Loucy (cell line): ENCODE measurements around the gene ZBTB8A.
A peak's percentile ranks its signal among the peaks of the same experiment; 100 is the strongest.

Source experiments
- H2AFZ ChIP-seq: fragments of 200-600 bp; sonication (generic); 2 replicates; pipeline ENCODE4 v1.6.0; 2016; ENCODE audit warnings: antibody characterized with exemption, mild to moderate bottlenecking, low read length, moderate library complexity
- H3F3A ChIP-seq: fragments of 200-600 bp; 2 replicates; pipeline ENCODE4 v1.6.0; 2016; ENCODE audit warnings: antibody characterized with exemption, low read depth, mild to moderate bottlenecking
- H3K27me3 ChIP-seq: fragments of 200-600 bp; sonication (generic); 2 replicates; pipeline ENCODE4 v1.6.1; 2014; ENCODE audit warnings: low read length, mild to moderate bottlenecking; ENCODE audit not compliant: insufficient read depth, poor library complexity, severe bottlenecking
- H3K36me3 ChIP-seq: fragments of 200-600 bp; sonication (generic); 2 replicates; pipeline ENCODE4 v1.6.1; 2016; ENCODE audit warnings: low read length; ENCODE audit not compliant: insufficient read depth
- H3K4me1 ChIP-seq: fragments of 200-600 bp; sonication (generic); 2 replicates; pipeline ENCODE4 v1.5.1; 2014; ENCODE audit warnings: low read length, mild to moderate bottlenecking; ENCODE audit not compliant: insufficient read depth, poor library complexity, severe bottlenecking
- H3K4me2 ChIP-seq: fragments of 200-600 bp; sonication (generic); 2 replicates; pipeline ENCODE4 v1.6.0; 2014; ENCODE audit warnings: antibody characterized with exemption, low read length, low read depth, mild to moderate bottlenecking; ENCODE audit not compliant: poor library complexity, severe bottlenecking
- H3K4me3 ChIP-seq: fragments of 200-600 bp; sonication (generic); 2 replicates; pipeline ENCODE4 v1.5.1; 2014; ENCODE audit warnings: low read length, mild to moderate bottlenecking, mixed read lengths; ENCODE audit not compliant: poor library complexity, severe bottlenecking
- H3K79me2 ChIP-seq: fragments of 200-600 bp; sonication (generic); 2 replicates; pipeline ENCODE4 v1.6.1; 2014; ENCODE audit warnings: low read length; ENCODE audit not compliant: insufficient read depth
- H3K9ac ChIP-seq: fragments of 200-600 bp; sonication (generic); 2 replicates; pipeline ENCODE4 v1.6.0; 2014; ENCODE audit warnings: mild to moderate bottlenecking, low read depth, low read length, moderate library complexity; ENCODE audit not compliant: poor library complexity, severe bottlenecking
- H3K9me2 ChIP-seq: fragments of 200-600 bp; sonication (generic); replicated peaks from 2 replicates; pipeline ENCODE4 v1.6.1; 2016; ENCODE audit warnings: low read depth, low read length, mixed read lengths
- H3K9me3 ChIP-seq: fragments of 200-600 bp; sonication (generic); 2 replicates; pipeline ENCODE4 v1.6.1; 2014; ENCODE audit warnings: mild to moderate bottlenecking, antibody characterized with exemption, low read length, low read depth; ENCODE audit not compliant: insufficient read depth
- H4K20me1 ChIP-seq: fragments of 200-600 bp; sonication (generic); 2 replicates; pipeline ENCODE4 v1.6.0; 2014; ENCODE audit warnings: antibody characterized with exemption, low read length, mild to moderate bottlenecking; ENCODE audit not compliant: insufficient read depth, poor library complexity, severe bottlenecking
- CTCF ChIP-seq: fragments of 200-600 bp; sonication (generic); conservative IDR thresholded peaks from 2 replicates; pipeline ENCODE4 v1.5.1; 2014; ENCODE audit warnings: mild to moderate bottlenecking, antibody characterized with exemption, low read length
- EZH2phosphoT487 ChIP-seq: fragments of 200-600 bp; IDR thresholded peaks from 2 replicates; pipeline ENCODE4 v1.6.1; 2018; ENCODE audit warnings: antibody characterized with exemption, mild to moderate bottlenecking, moderate library complexity, borderline replicate concordance

ZBTB8A gene

GRCh38 chr1:32538887-32539583 is at the start of gene ZBTB8A:
Gene ZBTB8A, plus strand, starts transcription at chr1:32539427. Its CDS starts 53,505 bp downstream, at chr1:32592932.
- H3K4me2 ChIP-seq, result peak within 1 kb of the TSS; percentile 96
- H3K9ac ChIP-seq, result peak within 1 kb of the TSS; percentile 90
- peaks cover 40% of the 10 kb centered on the region for H3K79me2 ChIP-seq
- no peaks in the 10 kb centered on the region for H3K27me3 ChIP-seq
- no peaks in the 10 kb centered on the region for H3K9me3 ChIP-seq
- no peaks in the 10 kb centered on the region for H3K9me2 ChIP-seq
- no peaks in the 10 kb centered on the region for H3K36me3 ChIP-seq
- peak within 1 kb of the TSS; percentile 90 for H2AFZ ChIP-seq
- no peak for TF ChIP-seq EZH2phosphoT487
- no peak for TF ChIP-seq CTCF
- H3K4me1 ChIP-seq, result peaks cover 61% of the 10 kb centered on the region
- no peaks in the 10 kb centered on the region for H4K20me1 ChIP-seq
- H3K4me3 ChIP-seq, result peak within 1 kb of the TSS; percentile 100
- peaks cover 7% of the 10 kb centered on the region; the same call in 1 of the 2 replicates for H3F3A ChIP-seq

- H4K20me1 ChIP-seq, result no peaks in the 10 kb centered on the region
- H3K4me1 ChIP-seq, result no peaks in the 10 kb centered on the region
- H3K4me2 ChIP-seq, result no peak overlapping the region
- no peak for TF ChIP-seq CTCF
- TF ChIP-seq EZH2phosphoT487, result no peak
- H3K9me3 ChIP-seq, result no peaks in the 10 kb centered on the region
- no peaks in the 10 kb centered on the region for H3F3A ChIP-seq
- H3K4me3 ChIP-seq, result no peak overlapping the region
- H2AFZ ChIP-seq, result no peak overlapping the region
- H3K9ac ChIP-seq, result no peak overlapping the region
- H3K9me2 ChIP-seq, result no peaks in the 10 kb centered on the region
- no peaks in the 10 kb centered on the region for H3K36me3 ChIP-seq
- H3K79me2 ChIP-seq, result no peaks in the 10 kb centered on the region
- H3K27me3 ChIP-seq, result no peaks in the 10 kb centered on the region
Observed at GRCh38 chr1:32489774-32490454, 49.3 kb upstream of the ZBTB8A start.

- H2AFZ ChIP-seq, result no peak overlapping the region
- no peaks in the 10 kb centered on the region for H3K27me3 ChIP-seq
- H3K4me1 ChIP-seq, result no peaks in the 10 kb centered on the region
Observed at GRCh38 chr1:32491386-32491785, 47.8 kb upstream of the ZBTB8A start.

More at GRCh38 chr1:32491386-32491785, 47.8 kb upstream of the ZBTB8A start:
- TF ChIP-seq CTCF (no peak), EZH2phosphoT487 (no peak)
- H3K4me3 ChIP-seq, result no peak overlapping the region
- no peaks in the 10 kb centered on the region for H3K9me2 ChIP-seq
- no peak overlapping the region for H3K4me2 ChIP-seq
- H3K9me3 ChIP-seq, result no peaks in the 10 kb centered on the region
- no peaks in the 10 kb centered on the region for H4K20me1 ChIP-seq
- no peaks in the 10 kb centered on the region for H3K36me3 ChIP-seq
- H3F3A ChIP-seq, result no peaks in the 10 kb centered on the region
- no peaks in the 10 kb centered on the region for H3K79me2 ChIP-seq
- no peak overlapping the region for H3K9ac ChIP-seq
